Measurements from ENCODE around the gene TSEN54. TPM values are rescaled to one million over a fixed set of nuclear protein-coding genes. Genes with fewer than 3 reads are reported as not detected.

TSEN54 gene
- total and polyA plus RNA-seq, 4 donors: 9.1 to 15.1 (median 12.3) TPM

DNA sequence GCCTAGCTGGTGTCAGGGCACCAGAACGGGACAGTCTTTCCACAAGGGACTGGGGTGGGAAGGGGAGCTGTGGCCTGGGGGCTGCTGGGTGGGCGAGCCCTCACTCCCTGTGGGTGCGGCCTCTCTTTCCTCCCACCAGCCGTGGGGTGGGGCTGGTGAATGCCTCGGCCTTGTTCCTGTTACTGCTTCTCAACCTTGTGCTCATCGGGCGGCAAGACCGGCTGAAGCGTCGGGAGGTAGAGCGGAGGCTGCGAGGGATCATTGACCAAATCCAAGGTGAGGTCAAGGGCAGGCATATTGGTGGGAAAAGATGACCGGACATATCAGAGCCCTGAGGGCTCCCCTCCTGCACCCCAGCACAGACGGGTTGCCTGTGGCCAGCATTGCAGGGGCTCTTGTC, 30.2 kb upstream of the TSEN54 start:
- H3K27ac ChIP-seq (ENCODE audit: low read depth in 1 of 2, low read length in 2 of 2): no peak overlapping the region
- 90% methylated on average over 14 of the region's 14 CpGs for WGBS
- no peak overlapping the region for H3K9ac ChIP-seq (ENCODE audit: low read depth in 1 of 2, low read length in 2 of 2)
- peaks cover 0 to 25% (median 4%) of the 10 kb centered on the region in 4 donors for H3K4me1 ChIP-seq (ENCODE audit: control insufficient read depth in 4 of 4, insufficient read depth in 4 of 4, low read length in 3 of 4)
- TF ChIP-seq YY1 (IDR thresholded peaks at IDR 0.05) (no peak), FOXA2 (IDR thresholded peaks at IDR 0.05) (no peak), NR2F2 (IDR thresholded peaks at IDR 0.05) (no peak), TAF1 (conservative IDR thresholded peaks at IDR 0.05) (no peak), SP1 (IDR thresholded peaks at IDR 0.05) (no peak), RAD21 (IDR thresholded peaks at IDR 0.05) (no peak), HNF4G (IDR thresholded peaks at IDR 0.05) (no peak), EGR1 (IDR thresholded peaks at IDR 0.05; ENCODE audit: low read depth in 2 of 2) (no peak), RXRA (IDR thresholded peaks at IDR 0.05) (no peak), GABPA (IDR thresholded peaks at IDR 0.05 in 1 of 2, conservative IDR thresholded peaks at IDR 0.05 in 1 of 2) (no peak), FOXA1 (IDR thresholded peaks at IDR 0.05) (no peak), JUND (IDR thresholded peaks at IDR 0.05) (no peak), HNF4A (conservative IDR thresholded peaks at IDR 0.05) (no peak)
- TF ChIP-seq, protein P1, sequence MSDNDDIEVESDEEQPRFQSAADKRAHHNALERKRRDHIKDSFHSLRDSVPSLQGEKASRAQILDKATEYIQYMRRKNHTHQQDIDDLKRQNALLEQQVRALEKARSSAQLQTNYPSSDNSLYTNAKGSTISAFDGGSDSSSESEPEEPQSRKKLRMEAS (IDR thresholded peaks at IDR 0.05): no peak
- TF ChIP-seq, protein P2, sequence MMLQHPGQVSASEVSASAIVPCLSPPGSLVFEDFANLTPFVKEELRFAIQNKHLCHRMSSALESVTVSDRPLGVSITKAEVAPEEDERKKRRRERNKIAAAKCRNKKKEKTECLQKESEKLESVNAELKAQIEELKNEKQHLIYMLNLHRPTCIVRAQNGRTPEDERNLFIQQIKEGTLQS (IDR thresholded peaks at IDR 0.05): no peak
- TF ChIP-seq, protein P3, sequence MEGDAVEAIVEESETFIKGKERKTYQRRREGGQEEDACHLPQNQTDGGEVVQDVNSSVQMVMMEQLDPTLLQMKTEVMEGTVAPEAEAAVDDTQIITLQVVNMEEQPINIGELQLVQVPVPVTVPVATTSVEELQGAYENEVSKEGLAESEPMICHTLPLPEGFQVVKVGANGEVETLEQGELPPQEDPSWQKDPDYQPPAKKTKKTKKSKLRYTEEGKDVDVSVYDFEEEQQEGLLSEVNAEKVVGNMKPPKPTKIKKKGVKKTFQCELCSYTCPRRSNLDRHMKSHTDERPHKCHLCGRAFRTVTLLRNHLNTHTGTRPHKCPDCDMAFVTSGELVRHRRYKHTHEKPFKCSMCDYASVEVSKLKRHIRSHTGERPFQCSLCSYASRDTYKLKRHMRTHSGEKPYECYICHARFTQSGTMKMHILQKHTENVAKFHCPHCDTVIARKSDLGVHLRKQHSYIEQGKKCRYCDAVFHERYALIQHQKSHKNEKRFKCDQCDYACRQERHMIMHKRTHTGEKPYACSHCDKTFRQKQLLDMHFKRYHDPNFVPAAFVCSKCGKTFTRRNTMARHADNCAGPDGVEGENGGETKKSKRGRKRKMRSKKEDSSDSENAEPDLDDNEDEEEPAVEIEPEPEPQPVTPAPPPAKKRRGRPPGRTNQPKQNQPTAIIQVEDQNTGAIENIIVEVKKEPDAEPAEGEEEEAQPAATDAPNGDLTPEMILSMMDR (IDR thresholded peaks at IDR 0.05; ENCODE audit: low read depth, low read length, missing input control): no peak
- TF ChIP-seq, protein P4, sequence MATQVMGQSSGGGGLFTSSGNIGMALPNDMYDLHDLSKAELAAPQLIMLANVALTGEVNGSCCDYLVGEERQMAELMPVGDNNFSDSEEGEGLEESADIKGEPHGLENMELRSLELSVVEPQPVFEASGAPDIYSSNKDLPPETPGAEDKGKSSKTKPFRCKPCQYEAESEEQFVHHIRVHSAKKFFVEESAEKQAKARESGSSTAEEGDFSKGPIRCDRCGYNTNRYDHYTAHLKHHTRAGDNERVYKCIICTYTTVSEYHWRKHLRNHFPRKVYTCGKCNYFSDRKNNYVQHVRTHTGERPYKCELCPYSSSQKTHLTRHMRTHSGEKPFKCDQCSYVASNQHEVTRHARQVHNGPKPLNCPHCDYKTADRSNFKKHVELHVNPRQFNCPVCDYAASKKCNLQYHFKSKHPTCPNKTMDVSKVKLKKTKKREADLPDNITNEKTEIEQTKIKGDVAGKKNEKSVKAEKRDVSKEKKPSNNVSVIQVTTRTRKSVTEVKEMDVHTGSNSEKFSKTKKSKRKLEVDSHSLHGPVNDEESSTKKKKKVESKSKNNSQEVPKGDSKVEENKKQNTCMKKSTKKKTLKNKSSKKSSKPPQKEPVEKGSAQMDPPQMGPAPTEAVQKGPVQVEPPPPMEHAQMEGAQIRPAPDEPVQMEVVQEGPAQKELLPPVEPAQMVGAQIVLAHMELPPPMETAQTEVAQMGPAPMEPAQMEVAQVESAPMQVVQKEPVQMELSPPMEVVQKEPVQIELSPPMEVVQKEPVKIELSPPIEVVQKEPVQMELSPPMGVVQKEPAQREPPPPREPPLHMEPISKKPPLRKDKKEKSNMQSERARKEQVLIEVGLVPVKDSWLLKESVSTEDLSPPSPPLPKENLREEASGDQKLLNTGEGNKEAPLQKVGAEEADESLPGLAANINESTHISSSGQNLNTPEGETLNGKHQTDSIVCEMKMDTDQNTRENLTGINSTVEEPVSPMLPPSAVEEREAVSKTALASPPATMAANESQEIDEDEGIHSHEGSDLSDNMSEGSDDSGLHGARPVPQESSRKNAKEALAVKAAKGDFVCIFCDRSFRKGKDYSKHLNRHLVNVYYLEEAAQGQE (IDR thresholded peaks at IDR 0.05): no peak
- TF ChIP-seq, protein P5, sequence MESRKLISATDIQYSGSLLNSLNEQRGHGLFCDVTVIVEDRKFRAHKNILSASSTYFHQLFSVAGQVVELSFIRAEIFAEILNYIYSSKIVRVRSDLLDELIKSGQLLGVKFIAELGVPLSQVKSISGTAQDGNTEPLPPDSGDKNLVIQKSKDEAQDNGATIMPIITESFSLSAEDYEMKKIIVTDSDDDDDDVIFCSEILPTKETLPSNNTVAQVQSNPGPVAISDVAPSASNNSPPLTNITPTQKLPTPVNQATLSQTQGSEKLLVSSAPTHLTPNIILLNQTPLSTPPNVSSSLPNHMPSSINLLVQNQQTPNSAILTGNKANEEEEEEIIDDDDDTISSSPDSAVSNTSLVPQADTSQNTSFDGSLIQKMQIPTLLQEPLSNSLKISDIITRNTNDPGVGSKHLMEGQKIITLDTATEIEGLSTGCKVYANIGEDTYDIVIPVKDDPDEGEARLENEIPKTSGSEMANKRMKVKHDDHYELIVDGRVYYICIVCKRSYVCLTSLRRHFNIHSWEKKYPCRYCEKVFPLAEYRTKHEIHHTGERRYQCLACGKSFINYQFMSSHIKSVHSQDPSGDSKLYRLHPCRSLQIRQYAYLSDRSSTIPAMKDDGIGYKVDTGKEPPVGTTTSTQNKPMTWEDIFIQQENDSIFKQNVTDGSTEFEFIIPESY (IDR thresholded peaks at IDR 0.05): no peak
- no peaks in the 10 kb centered on the region for H3K27me3 ChIP-seq (ENCODE audit: control insufficient read depth in 4 of 4, insufficient read depth in 4 of 4, low read length in 3 of 4)
- no peaks in the 10 kb centered on the region for H3K9me3 ChIP-seq (ENCODE audit: control insufficient read depth in 4 of 4, low read length in 3 of 4)
- no peak for DNase-seq (ENCODE audit: low spot score)
- H3K4me3 ChIP-seq (ENCODE audit: low read depth in 1 of 3, low read length in 3 of 3): no peak overlapping the region
- peaks cover 0 to 2% (median 0%) of the 10 kb centered on the region in 4 donors for H3K36me3 ChIP-seq (ENCODE audit: control insufficient read depth in 4 of 4, insufficient read depth in 3 of 4, low read depth in 1 of 4, low read length in 3 of 4)
